Measurements from ENCODE around the gene DNAH10.

The DNAH10 gene

DNA sequence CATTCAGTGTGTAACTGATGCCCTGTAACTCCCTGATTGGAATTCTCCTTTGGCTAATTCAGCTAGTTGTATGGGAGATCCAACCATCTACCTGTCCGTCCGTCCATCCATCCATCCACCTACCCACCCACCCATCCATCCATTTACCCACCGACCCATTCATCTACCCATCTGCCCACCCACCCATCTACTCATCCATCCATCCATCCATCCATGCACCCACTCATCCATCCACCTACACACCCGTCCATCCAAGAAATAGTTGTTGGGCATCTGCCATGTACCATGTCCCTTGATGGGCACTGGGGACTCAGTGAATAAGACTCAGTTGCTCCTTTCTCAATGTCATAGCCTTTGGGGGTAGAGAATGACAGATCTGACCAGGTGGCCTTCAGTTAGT lies 162.4 kb downstream of the DNAH10 start:
- no peak for DNase-seq
- intact Hi-C loops (cut with DNase I), result no loop called here

DNA sequence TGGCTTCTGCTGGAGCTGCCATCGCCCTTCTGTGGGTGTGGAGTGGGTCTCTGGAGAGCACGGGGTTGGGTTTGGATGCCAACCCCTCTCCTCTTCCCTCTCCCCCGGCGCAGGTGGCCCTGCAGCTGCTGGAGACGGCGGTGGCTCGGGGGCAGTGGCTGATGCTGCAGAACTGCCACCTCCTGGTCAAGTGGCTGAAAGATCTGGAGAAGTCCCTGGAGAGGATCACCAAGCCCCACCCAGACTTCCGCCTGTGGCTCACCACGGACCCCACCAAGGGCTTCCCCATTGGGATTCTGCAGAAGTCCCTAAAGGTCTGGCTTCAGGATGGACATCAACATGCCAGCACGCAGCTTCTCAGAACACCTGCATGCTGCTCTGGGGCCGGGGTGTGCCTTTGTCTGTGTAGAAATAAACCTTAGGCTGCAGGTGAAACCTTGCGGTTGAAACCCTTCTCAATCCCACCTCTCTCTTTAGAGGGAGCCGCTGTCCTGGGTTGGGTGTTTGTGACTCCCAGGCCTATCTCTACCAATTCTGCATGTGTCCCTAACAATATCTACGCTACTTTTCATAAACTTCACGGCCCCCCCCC lies 166.3 kb downstream of the DNAH10 start:
- peak in 3 of 10 donors; percentile 32 to 54 (median 35) for DNase-seq
- intact Hi-C loops (cut with DNase I), result no loop called here

DNA sequence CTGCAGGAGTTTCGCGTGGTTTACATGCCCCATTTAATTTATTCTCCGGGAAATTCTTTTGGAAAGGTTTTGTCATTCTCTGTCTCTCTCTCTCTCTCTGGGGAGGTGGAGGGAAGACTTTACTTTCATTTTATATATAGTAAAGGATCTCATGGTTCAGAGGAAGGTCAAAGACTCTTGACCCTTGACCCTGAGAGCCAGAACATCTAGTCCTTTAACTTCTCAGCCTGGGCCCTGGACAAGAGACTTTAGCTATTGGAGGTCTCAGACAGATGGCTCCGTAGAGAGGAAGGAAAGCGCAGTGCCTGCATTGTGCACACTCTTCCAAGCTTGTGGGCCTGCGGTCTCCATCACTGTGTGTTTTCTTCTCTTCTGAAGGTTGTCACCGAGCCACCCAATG lies 166.8 kb downstream of the DNAH10 start:
- intact Hi-C loops (cut with DNase I), result no loop called here
- no peak for DNase-seq

DNA sequence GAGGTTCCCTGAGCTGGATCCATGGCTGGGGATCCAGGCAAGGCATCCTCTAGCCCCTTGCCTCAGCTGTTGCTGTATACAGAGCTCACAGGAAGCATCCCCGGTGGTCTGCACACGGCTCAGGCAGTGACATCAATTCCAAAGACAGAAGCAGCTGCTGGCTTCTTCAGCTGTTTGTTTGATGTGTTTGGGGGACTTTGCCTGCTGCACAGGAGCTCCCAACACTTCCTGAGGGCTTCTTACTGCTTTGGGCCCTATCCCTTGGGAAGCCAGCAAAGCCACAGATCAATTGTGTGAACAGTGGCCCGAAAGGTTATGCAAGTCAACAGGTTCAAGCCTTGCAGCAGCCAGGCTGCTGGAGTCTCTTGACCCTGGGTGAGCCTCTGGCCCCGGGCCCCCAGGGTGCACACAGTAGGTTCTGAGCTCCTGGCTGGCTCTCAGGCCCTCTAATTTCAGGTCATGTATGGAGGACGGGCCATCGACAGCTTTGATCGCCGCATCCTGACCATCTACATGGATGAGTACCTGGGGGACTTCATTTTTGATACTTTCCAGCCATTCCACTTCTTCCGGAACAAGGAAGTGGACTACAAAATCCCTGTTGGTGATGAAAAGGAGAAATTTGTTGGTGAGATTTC lies 168.0 kb downstream of the DNAH10 start:
- peak in 2 of 10 donors; percentile 25 to 59 for DNase-seq
- intact Hi-C loops (cut with DNase I), result no loop called here

DNA sequence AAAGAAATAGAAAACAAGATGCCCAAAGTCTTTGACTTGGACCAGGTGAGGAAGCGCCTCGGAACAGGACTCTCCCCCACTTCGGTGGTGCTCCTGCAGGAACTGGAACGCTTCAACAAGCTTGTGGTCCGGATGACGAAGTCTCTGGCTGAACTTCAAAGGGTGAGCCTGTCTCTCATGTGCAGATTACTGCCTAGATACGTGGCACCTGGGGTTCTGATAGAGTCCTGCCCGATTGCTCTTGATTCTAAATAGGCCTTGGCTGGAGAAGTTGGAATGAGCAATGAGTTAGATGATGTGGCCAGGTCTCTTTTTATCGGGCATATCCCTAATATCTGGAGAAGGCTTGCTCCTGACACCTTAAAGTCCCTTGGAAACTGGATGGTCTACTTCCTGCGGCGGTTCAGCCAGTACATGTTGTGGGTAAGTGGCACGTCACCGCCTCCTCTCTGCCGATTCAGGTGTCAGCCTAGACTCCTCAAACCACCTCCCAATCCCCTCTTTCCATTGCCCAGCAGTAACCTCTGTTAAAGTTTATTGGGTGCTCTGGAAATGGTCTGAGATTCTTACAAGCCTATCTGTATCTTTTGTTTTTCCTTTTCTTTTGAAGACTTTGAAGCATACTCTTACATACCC lies 169.7 kb downstream of the DNAH10 start:
- peak in 2 of 10 donors; percentile 39 to 40 for DNase-seq
- intact Hi-C loops (cut with DNase I), result no loop called here

DNA sequence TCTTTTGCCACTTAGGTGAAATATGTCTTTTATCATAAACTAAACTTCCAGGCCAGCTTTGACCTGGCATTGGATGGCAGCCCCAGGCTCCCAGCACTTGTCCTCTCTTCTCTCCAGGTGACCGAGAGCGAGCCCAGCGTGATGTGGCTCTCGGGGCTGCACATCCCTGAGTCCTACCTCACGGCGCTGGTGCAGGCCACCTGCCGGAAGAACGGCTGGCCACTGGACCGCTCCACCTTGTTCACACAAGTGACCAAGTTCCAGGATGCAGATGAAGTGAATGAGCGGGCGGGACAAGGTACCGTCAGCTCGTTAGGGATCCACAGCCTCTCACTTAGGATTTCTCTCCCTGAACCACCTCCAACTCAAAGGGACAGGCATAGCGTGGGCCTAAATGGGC lies 171.1 kb downstream of the DNAH10 start:
- peak in 1 of 10 donors; percentile 78 for DNase-seq

DNA sequence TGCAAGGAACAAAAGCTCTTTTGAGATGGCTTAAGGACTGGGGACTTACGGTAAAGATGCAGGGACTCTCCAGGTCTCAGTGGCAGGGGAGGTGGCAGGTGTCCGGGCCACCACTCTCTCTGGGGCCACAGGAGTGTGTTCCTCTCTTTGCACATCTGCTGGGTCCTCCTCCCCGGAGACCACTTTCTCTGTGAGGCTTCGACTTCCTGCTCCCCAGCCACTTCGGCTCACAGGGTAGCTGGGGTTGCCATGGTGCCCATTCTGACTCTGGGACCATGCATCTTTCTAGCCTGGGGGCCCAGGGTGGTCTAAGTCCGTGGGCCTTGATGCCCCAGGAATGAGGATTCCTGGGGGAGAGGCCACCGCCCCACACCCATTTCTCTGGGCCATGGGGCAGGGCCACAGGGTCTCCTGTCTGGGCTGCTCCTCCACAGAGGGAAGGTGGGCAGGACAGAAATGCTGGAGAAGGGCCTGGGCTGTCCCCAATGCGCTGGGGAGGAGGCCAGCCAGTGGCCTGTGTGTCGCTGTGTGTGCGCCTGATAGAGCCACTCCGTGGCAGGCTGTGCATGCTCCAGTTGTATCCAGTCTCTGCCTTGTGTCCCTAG lies 172.0 kb downstream of the DNAH10 start:
- intact Hi-C loops (cut with DNase I), result no loop called here
- no peak for DNase-seq

More for the DNA sequence above, 171.1 kb downstream of the DNAH10 start:
- intact Hi-C loops (cut with DNase I), result no loop called here

DNA sequence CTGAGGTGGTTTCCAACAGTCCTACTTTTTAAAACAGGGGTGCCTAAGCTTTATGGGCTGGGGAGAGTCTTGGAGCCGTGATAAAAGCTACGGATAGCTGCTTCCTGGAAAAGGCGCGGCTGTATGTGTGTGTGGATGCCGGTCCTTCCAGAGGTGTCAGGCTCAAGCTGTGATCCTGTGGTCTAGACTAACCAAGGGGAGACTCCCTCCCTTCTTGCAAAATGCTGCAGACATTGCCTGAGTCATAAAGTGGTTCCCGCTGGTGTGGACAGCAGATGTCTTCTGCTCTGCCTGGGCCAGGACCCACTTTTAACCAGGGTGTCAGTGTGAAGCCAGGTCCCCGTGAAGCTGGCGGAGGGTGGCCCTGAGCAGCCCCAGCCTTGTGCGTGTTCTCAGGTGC lies 172.7 kb downstream of the DNAH10 start:
- DNase-seq, result no peak
- intact Hi-C loops (cut with DNase I), result no loop called here

DNA sequence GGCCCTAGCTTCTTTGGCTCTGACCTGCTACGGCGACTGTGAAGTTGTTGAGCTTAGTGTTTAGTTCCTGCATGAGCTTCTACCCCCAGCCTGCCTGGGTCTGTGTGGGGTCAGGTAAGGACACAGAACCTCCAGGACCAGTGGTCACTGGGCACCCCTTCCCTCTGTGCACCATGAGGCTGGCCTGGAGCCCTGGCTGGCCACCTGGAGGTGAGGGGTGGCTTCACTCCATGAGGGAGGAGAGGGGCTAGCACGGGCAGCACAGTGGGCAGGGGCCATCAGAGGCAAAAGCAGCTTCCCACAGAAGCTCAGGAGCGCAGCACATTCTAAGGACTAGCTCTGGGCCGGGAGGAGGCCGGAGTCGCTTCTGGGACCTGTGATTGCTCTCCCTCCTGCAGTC lies 173.9 kb downstream of the DNAH10 start:
- intact Hi-C loops (cut with DNase I), result no loop called here

DNA sequence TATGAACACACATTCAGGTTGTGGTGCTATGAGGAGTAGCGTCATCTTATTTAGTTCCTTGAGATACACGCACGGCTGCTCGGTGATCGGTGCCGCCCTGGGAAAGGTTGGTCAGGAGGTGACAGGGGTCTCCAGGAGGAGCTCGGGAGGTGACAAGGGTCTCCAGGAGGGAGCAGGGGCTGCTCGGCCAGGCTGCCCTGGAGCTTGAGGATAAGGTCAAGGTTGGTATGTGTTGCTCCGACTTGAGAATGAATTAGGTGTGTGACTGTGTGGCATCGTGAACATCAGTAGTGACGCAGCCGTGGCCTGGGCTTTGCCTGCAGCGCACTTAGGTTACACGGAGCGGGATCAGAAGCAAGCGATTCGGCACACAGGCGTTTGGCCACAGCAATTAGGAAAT lies 174.4 kb downstream of the DNAH10 start:
- DNase-seq, result no peak
- intact Hi-C loops (cut with DNase I), result no loop called here

More for the DNA sequence above, 173.9 kb downstream of the DNAH10 start:
- DNase-seq, result no peak

DNA sequence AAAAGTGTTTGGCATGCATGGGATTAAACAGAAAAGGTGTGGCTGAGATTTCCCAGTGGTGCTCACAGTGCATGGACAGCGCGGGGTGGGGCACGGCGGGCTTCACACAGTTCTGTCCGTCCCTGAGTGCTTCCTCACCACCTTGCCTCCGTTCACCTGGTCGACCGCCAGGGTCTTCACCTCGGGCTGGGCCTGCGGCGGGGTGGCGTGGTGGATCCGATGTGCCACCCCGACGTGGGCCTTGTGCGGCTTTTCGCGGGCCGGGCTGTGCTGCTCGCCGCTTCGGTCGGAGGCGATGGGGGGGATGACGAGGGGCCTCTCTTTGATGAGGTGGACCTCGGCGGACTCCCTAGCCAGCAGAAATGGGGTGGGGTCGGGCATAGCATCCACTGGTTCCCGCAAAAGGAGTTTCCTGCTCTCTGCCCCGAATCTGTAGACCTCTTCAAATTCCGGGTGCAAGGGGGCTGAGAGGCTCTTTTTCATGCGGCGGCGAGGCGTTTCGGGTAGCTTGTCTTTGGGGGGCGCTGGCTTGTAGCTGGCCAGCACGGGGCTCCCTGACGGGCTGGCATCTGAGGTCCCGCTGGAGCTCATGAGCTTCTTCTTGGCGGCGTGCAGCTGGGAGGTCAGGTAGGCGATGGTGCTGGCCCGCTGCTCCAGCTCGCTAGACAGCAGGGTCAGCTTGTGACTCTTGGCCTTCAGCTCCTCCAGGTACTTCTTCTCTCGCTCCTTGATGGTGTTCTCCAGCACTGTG lies 175.0 kb downstream of the DNAH10 start:
- DNase-seq, result peak in 1 of 10 donors; percentile 73
- intact Hi-C loops (cut with DNase I), result no loop called here

DNA sequence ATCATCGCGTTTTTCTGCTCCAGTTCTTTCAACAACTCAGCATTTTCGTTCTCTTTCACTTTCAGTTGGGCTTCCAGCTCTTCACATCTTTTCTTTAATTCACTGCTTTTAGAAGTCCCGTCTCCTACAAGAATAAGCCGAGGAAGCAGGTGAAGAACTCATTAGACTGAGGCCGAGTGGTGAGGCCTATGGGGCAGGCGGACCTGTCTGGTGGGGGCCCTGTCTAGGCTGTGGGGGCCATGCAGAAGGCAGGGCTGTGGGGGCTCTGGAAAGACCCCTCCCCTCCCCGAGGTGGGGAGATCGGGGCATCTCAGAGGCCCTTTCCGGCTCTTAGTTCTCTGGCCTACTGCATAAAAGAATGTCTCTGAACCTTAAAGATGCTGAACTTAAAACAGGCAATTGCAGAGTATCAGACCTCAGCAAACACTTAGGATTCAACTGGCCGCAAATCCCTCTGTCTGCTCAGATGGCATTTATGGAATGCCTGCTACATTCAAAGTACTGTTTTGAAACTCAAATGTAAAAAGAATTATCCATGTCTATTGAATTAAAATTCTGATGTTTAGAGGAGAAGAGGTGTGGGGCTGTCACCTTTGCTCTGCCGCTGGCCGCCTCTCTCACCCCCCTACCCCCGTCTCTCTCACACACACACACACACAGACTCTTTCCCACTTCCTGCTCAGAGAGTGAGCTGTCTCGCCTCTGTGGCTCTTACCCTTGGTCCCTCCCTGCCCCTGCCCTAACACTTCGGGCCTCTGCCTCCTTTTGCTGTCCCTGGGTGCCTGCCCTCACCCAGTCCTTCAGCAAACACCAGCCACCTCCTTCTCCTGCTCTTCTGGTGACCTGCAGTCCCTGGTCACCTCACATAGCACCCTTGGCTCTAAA lies 175.8 kb downstream of the DNAH10 start:
- peak in 1 of 10 donors; percentile 65 for DNase-seq
- intact Hi-C loops (cut with DNase I), result no loop called here

DNA sequence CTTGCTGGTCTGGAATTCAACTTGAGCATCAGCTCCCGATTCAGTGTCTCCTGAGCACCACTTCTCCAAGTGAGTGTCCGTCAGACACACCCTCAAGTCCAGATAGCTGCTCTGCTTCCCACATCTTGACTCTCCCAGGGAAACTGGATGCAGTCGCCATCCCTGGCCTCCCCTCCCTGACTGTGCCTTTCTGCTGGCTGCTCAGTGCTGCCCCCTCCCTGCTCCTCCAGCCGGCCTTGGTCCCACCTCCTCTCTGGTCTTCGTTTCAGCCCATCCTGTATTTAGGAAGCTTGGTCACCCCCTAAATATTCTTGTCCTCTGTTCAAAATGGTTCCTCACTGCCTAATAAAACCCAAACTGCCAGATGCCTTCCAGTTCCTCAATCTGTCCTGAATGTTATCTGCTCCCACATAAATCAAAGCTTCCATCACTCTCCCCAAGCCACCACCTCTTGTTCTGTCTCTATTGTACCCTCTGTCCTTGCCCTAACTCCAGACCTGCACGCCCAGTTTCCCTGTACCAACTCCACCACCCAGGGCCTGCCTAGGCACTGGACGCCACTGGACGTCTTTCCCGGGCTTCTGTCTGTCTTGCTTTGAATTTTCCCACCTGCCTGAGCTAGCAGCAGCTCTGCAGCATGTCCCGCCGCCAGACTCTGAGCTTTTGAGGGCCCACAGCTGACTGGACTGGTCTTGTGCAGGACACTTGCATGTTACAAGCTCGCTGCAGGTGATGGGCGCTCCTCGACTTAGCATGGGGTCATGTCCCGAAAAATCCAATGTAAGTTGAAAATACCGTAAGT lies 176.8 kb downstream of the DNAH10 start:
- intact Hi-C loops (cut with DNase I), result no loop called here
- peak in 2 of 10 donors; percentile 72 to 86 for DNase-seq

DNA sequence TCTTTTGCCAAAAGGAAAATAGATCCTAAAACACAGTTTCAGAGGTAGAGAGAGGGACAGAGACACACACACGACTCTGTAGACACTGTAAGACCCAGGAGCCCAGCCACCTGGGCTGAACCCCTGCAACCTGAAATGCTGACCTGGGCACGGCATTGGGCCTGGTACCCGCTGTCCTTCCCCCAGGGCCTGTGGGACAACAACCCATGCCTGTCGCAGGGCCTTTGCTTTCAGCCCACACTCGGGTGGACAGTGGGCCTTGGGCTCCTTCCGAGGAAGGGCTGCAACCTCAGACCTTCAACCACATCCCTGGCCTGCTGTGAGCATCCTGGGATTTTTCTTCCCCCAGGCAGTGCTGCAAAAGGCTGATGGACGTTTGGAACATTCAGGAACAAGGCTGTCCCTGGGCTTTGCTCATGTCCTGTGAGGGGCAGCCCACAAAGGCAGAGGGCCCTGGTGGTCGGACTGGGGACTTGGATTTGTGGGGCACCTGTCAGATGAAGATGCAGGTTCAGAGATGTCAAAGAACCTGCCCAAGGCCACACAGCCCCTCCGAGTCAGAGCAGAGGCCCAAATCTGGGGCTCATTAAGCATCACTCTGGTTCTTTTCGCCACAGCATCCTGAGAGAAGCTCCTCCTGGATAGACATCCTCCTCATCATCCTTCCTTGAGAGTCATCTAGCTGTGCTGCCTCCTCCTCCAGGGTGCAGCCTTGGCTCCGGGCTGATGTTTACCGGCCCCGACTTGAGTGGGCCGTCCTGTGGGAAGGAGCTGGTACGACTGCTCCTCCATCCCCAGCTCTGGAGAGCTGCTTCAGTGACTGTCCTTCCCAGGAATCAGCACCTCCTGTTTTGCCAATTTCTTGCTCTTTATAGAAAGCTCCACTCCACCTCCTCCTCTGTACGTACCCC lies 177.9 kb downstream of the DNAH10 start:
- peak in 7 of 10 donors; percentile 60 to 95 (median 79) for DNase-seq
- intact Hi-C loops (cut with DNase I), result no loop called here

DNA sequence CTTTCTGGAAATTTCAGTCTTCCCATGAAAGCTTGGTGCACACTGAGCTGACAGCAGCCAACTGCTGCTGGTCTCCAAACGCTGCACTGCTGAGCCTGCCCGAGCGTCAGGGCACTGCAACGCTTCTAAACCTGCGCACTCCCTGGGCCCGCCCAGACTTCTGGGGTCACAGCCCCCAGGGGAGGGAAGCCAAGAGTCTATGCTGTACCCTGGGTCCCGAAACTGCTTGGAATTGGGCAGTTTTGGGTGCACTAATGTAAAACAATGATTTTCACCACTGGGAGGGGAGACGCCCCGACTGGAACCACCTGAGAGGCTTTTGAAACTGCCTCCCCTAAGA lies 178.5 kb downstream of the DNAH10 start:
- intact Hi-C loops (cut with DNase I), result no loop called here
- peak in 2 of 10 donors; percentile 71 to 89 for DNase-seq

DNA sequence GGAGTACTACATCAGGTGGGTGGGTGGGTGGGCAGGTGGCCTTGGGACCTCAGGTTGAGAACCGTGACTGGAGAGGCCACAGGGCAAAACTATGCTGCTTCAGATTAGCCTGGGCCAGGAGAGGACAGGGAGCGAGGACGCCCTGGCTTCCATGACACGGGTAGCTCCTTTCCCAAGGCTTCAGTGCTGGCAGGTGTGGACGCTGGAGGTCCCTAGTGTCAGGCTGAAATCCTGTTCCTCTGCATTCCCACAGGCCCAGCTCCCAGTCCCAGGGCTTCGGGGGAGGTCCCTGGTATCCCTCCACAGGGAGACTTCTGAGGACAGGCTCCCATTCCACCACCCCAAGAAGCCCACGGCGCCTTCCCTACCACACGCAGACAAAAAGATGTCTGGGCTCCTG lies 178.9 kb downstream of the DNAH10 start:
- DNase-seq, result no peak
- intact Hi-C loops (cut with DNase I), result no loop called here

DNA sequence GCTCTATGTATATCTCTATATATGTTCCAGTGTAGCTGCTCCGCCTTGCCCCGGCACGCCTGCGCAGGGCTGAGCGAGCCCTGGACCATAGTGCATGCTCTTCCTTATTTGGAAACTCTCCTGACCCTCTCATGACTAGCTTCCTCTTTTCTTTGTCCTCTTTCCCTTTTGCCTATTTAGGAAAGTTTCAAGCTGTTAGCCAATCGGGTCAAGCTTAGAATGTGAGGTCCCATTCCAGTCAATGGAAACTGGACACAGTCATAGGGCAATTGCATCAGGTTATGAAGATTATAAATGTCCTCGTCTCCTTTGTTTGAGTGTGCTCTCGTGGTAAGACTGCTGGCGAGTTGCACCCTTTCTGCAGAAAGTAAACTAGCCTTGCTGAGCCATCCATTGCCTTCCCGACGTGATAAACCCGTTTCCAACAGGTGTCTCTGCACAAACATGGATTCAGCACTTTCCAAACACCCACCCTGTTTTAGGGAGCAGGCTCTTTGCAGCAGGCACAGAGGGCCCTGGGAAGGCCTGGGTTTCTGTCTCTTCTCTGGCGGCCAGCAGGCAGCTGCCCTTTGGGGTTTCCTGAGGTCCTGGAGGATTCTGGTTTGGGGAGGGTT lies 179.6 kb downstream of the DNAH10 start:
- intact Hi-C loops (cut with DNase I), result no loop called here
- DNase-seq, result no peak

DNA sequence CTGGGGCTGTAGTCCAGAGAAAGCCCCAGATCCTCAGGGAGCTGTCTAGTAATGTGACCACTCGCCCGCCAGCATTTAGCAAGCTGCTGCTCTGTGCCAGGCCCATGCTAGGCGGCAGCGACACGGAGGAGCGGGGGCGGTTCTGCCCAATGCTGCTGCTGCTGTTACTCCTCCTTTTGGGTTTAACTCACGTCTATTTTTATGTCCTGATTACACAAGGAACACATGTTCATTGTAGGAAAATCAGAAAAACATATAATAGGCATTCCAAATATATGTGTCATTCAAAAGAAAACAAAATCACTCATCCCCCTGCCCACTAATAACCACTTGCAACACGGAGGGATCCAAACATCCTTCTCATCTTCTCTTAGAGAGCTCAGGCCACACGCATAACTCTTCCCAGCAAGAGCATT lies 180.1 kb downstream of the DNAH10 start:
- peak in 8 of 10 donors; percentile 70 to 97 (median 84) for DNase-seq
- intact Hi-C loops (cut with DNase I), result no loop called here
